ENCODE data around the gene GABRG3. TPM values are rescaled to one million over a fixed set of nuclear protein-coding genes. Genes with fewer than 3 reads are reported as not detected.

The GABRG3 gene
- total and polyA plus RNA-seq, 10 of the 15 experiments (the other 5 are each of a cell fraction or from before 2014, with no cell fraction given): 0.15 TPM; not detected in 9

DNA sequence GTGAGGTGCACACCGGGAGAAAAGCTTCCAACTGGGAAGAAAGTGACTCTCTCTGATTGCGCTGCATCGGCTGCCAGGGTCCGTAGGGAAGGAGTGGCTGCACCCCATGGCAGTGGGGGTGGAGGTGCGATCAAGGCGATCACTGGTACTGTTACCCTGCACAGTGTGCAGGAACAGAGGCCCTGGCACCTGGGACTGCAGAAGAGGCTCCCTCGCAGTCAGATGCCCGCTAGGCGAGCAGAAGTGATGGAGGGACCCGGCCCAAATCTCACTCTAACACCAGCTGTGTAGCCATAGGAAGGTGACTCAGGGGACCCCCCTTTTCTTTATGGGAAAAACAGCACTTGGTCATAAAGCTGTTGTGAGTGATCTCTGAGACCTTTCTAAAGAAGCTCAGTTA is 196.8 kb downstream of the GABRG3 start:
- FAIRE-seq (no peak), ATAC-seq (no peak), DNase-seq (ENCODE audit: low read depth, low spot score) (no peak)
- Histone ChIP-seq H3K9ac (ENCODE audit: control insufficient read depth, insufficient read depth, low read length) (no peak overlapping the region), H3K79me2 (ENCODE audit: control insufficient read depth, insufficient read depth, low read length) (no peaks in the 10 kb centered on the region), H3K4me2 (ENCODE audit: control insufficient read depth, insufficient read depth) (no peak overlapping the region), H3K4me1 (ENCODE audit: control insufficient read depth, insufficient read depth, low read length) (no peaks in the 10 kb centered on the region), H3K4me3 (no peak overlapping the region), H4K20me1 (ENCODE audit: control insufficient read depth, insufficient read depth) (no peaks in the 10 kb centered on the region), H3K27ac (ENCODE audit: control insufficient read depth, insufficient read depth) (no peak overlapping the region), H3K36me3 (ENCODE audit: control insufficient read depth in 2 of 2, insufficient read depth in 2 of 2, low read length in 1 of 2) (no peaks in the 10 kb centered on the region), H3K27me3 (replicated peaks in 1 of 2; ENCODE audit: control insufficient read depth in 2 of 2, insufficient read depth in 2 of 2, low read length in 1 of 2) (no peaks in the 10 kb centered on the region), H3K9me3 (replicated peaks; ENCODE audit: control insufficient read depth, insufficient read depth, low read length) (no peaks in the 10 kb centered on the region; the same call in 2 of the 3 replicates), H2AFZ (ENCODE audit: control insufficient read depth, low read depth, low read length) (no peak overlapping the region)
- RAD21 ChIA-PET (ENCODE audit: unreplicated experiment): no interaction called here
- intact Hi-C loops (cut with micrococcal nuclease; ENCODE audit: unreplicated experiment) (no loop called here), in situ Hi-C loops (cut with MboI) (no loop called here)
- POLR2A ChIA-PET: no interaction called here
- SMC1A ChIA-PET (ENCODE audit: uncharacterized antibody, unreplicated experiment): interaction anchor here (0.6 kb wide), 1 partner anchor 923 kb away, joined by 4 read pairs; no protein-coding TSS in a partner anchor
- BruUV-seq (replicated peaks): no TSS peak
- 30% methylated on average over 8 of the region's 10 CpGs for WGBS (ENCODE audit: insufficient coverage, insufficient replicate concordance, low lambda C conversion rate, missing lambda C conversion rate)
- TF ChIP-seq YBX1 (IDR thresholded peaks at IDR 0.05) (no peak), CHD4 (IDR thresholded peaks at IDR 0.05) (no peak), KDM1A (IDR thresholded peaks at IDR 0.05; ENCODE audit: borderline replicate concordance) (no peak)
- TF ChIP-seq, protein P1, sequence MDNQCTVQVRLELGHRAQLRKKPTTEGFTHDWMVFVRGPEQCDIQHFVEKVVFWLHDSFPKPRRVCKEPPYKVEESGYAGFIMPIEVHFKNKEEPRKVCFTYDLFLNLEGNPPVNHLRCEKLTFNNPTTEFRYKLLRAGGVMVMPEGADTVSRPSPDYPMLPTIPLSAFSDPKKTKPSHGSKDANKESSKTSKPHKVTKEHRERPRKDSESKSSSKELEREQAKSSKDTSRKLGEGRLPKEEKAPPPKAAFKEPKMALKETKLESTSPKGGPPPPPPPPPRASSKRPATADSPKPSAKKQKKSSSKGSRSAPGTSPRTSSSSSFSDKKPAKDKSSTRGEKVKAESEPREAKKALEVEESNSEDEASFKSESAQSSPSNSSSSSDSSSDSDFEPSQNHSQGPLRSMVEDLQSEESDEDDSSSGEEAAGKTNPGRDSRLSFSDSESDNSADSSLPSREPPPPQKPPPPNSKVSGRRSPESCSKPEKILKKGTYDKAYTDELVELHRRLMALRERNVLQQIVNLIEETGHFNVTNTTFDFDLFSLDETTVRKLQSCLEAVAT (IDR thresholded peaks at IDR 0.05): no peak
- CTCF ChIA-PET: no interaction called here

DNA sequence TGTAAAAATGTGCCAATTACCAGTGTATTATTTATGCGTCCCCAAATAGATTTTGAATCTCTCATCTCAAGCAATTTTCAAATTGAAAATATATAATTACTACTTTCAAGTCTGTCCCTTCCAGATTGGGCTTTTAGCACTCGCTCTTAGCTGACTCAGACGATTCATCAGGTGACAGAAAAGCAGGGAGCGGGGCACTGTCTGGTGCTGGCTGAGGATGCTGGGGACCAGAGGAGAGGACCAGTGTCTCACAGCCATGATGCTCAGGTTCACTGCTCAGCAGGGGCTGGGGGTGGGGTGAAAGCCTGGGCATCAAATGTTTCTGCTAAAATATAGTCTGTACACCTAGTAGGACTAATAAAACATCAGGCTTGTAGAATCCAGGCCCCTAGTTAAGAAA is 199.9 kb downstream of the GABRG3 start:
- WGBS (ENCODE audit: insufficient coverage, insufficient replicate concordance, low lambda C conversion rate, missing lambda C conversion rate): 29% methylated on average over 4 of the region's 4 CpGs
- CTCF ChIA-PET: interaction anchor here (0.6 kb wide), 1 partner anchor 16 kb away, joined by 3 read pairs; no protein-coding TSS in a partner anchor
- no peaks in the 10 kb centered on the region for H4K20me1 ChIP-seq (ENCODE audit: control insufficient read depth, insufficient read depth)
- H3K79me2 ChIP-seq (ENCODE audit: control insufficient read depth, insufficient read depth, low read length): no peaks in the 10 kb centered on the region
- POLR2A ChIA-PET: no interaction called here
- FAIRE-seq: no peak
- no peaks in the 10 kb centered on the region for H3K27me3 ChIP-seq (replicated peaks in 1 of 2; ENCODE audit: control insufficient read depth in 2 of 2, insufficient read depth in 2 of 2, low read length in 1 of 2)
- H3K9ac ChIP-seq (ENCODE audit: control insufficient read depth, insufficient read depth, low read length): no peak overlapping the region
- in situ Hi-C loops (cut with MboI) (no loop called here), intact Hi-C loops (cut with micrococcal nuclease; ENCODE audit: unreplicated experiment) (no loop called here)
- SMC1A ChIA-PET (ENCODE audit: uncharacterized antibody, unreplicated experiment): no interaction called here
- no peaks in the 10 kb centered on the region; the same call in 2 of the 3 replicates for H3K9me3 ChIP-seq (replicated peaks; ENCODE audit: control insufficient read depth, insufficient read depth, low read length)
- H3K36me3 ChIP-seq (ENCODE audit: control insufficient read depth in 2 of 2, insufficient read depth in 2 of 2, low read length in 1 of 2): no peaks in the 10 kb centered on the region
- RAD21 ChIA-PET (ENCODE audit: unreplicated experiment): no interaction called here
- H2AFZ ChIP-seq (ENCODE audit: control insufficient read depth, low read depth, low read length): no peak overlapping the region
- no peak overlapping the region for H3K4me2 ChIP-seq (ENCODE audit: control insufficient read depth, insufficient read depth)
- no peak overlapping the region for H3K27ac ChIP-seq (ENCODE audit: control insufficient read depth, insufficient read depth)
- no peak for DNase-seq (ENCODE audit: low read depth, low spot score)
- BruUV-seq (replicated peaks): no TSS peak
- H3K4me1 ChIP-seq (ENCODE audit: control insufficient read depth, insufficient read depth, low read length): no peaks in the 10 kb centered on the region
- ATAC-seq: no peak
- H3K4me3 ChIP-seq: no peak overlapping the region
- TF ChIP-seq, protein P2, sequence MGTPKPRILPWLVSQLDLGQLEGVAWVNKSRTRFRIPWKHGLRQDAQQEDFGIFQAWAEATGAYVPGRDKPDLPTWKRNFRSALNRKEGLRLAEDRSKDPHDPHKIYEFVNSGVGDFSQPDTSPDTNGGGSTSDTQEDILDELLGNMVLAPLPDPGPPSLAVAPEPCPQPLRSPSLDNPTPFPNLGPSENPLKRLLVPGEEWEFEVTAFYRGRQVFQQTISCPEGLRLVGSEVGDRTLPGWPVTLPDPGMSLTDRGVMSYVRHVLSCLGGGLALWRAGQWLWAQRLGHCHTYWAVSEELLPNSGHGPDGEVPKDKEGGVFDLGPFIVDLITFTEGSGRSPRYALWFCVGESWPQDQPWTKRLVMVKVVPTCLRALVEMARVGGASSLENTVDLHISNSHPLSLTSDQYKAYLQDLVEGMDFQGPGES (IDR thresholded peaks at IDR 0.05): no peak
- no peak for TF ChIP-seq EP300 (IDR thresholded peaks at IDR 0.05; ENCODE audit: borderline replicate concordance in 1 of 2, control insufficient read depth in 1 of 2, low read depth in 2 of 2, low read length in 2 of 2)
- TF ChIP-seq, protein P3, sequence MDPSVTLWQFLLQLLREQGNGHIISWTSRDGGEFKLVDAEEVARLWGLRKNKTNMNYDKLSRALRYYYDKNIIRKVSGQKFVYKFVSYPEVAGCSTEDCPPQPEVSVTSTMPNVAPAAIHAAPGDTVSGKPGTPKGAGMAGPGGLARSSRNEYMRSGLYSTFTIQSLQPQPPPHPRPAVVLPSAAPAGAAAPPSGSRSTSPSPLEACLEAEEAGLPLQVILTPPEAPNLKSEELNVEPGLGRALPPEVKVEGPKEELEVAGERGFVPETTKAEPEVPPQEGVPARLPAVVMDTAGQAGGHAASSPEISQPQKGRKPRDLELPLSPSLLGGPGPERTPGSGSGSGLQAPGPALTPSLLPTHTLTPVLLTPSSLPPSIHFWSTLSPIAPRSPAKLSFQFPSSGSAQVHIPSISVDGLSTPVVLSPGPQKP (IDR thresholded peaks at IDR 0.05; ENCODE audit: low read depth, low read length): no peak
- TF ChIP-seq, protein P4, sequence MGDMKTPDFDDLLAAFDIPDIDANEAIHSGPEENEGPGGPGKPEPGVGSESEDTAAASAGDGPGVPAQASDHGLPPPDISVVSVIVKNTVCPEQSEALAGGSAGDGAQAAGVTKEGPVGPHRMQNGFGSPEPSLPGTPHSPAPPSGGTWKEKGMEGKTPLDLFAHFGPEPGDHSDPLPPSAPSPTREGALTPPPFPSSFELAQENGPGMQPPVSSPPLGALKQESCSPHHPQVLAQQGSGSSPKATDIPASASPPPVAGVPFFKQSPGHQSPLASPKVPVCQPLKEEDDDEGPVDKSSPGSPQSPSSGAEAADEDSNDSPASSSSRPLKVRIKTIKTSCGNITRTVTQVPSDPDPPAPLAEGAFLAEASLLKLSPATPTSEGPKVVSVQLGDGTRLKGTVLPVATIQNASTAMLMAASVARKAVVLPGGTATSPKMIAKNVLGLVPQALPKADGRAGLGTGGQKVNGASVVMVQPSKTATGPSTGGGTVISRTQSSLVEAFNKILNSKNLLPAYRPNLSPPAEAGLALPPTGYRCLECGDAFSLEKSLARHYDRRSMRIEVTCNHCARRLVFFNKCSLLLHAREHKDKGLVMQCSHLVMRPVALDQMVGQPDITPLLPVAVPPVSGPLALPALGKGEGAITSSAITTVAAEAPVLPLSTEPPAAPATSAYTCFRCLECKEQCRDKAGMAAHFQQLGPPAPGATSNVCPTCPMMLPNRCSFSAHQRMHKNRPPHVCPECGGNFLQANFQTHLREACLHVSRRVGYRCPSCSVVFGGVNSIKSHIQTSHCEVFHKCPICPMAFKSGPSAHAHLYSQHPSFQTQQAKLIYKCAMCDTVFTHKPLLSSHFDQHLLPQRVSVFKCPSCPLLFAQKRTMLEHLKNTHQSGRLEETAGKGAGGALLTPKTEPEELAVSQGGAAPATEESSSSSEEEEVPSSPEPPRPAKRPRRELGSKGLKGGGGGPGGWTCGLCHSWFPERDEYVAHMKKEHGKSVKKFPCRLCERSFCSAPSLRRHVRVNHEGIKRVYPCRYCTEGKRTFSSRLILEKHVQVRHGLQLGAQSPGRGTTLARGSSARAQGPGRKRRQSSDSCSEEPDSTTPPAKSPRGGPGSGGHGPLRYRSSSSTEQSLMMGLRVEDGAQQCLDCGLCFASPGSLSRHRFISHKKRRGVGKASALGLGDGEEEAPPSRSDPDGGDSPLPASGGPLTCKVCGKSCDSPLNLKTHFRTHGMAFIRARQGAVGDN (IDR thresholded peaks at IDR 0.05): no peak
- no peak for TF ChIP-seq SMARCA5 (IDR thresholded peaks at IDR 0.05)
- no peak for TF ChIP-seq CREB1 (IDR thresholded peaks at IDR 0.05; ENCODE audit: low read depth)
